ENCODE results near the gene SNX19.

SNX19 gene

GRCh38 chr11:130882138-130882551 lies 34.1 kb downstream of the SNX19 start:
- Histone ChIP-seq H3K9ac (ENCODE audit: low read length) (no peak overlapping the region), H3K36me3 (ENCODE audit: control insufficient read depth, low read depth, low read length) (peaks cover 51% of the 10 kb centered on the region), H3K27me3 (ENCODE audit: control insufficient read depth, insufficient read depth, low read length) (no peaks in the 10 kb centered on the region), H3K9me3 (ENCODE audit: control insufficient read depth, low read depth, low read length) (no peaks in the 10 kb centered on the region), H3K27ac (ENCODE audit: low read length) (no peak overlapping the region), H3K4me1 (ENCODE audit: control insufficient read depth, low read depth, low read length) (no peaks in the 10 kb centered on the region), H3K4me3 (ENCODE audit: low read length) (no peak overlapping the region)

GRCh38 chr11:130881475-130882137 lies 34.7 kb downstream of the SNX19 start:
- H3K36me3 ChIP-seq (ENCODE audit: control insufficient read depth, low read depth, low read length), result peaks cover 56% of the 10 kb centered on the region
- H3K27me3 ChIP-seq (ENCODE audit: control insufficient read depth, insufficient read depth, low read length), result no peaks in the 10 kb centered on the region
- H3K27ac ChIP-seq (ENCODE audit: low read length), result no peak overlapping the region

GRCh38 chr11:130879836-130880235 lies 36.4 kb downstream of the SNX19 start:
- no peaks in the 10 kb centered on the region for H3K4me1 ChIP-seq (ENCODE audit: control insufficient read depth, low read depth, low read length)
- H3K36me3 ChIP-seq (ENCODE audit: control insufficient read depth, low read depth, low read length), result peaks cover 61% of the 10 kb centered on the region
- H3K9ac ChIP-seq (ENCODE audit: low read length), result no peak overlapping the region
- H3K4me3 ChIP-seq (ENCODE audit: low read length), result no peak overlapping the region
- H3K27me3 ChIP-seq (ENCODE audit: control insufficient read depth, insufficient read depth, low read length), result no peaks in the 10 kb centered on the region
- H3K27ac ChIP-seq (ENCODE audit: low read length), result no peak overlapping the region
- no peaks in the 10 kb centered on the region for H3K9me3 ChIP-seq (ENCODE audit: control insufficient read depth, low read depth, low read length)

More at GRCh38 chr11:130881475-130882137, 34.7 kb downstream of the SNX19 start:
- no peaks in the 10 kb centered on the region for H3K4me1 ChIP-seq (ENCODE audit: control insufficient read depth, low read depth, low read length)
- H3K4me3 ChIP-seq (ENCODE audit: low read length), result no peak overlapping the region
- no peak overlapping the region for H3K9ac ChIP-seq (ENCODE audit: low read length)
- no peaks in the 10 kb centered on the region for H3K9me3 ChIP-seq (ENCODE audit: control insufficient read depth, low read depth, low read length)

GRCh38 chr11:130876931-130877915 lies 39.1 kb downstream of the SNX19 start:
- Histone ChIP-seq H3K27ac (ENCODE audit: low read length) (no peak overlapping the region), H3K27me3 (ENCODE audit: control insufficient read depth, insufficient read depth, low read length) (no peaks in the 10 kb centered on the region), H3K9ac (ENCODE audit: low read length) (no peak overlapping the region), H3K36me3 (ENCODE audit: control insufficient read depth, low read depth, low read length) (peaks cover 47% of the 10 kb centered on the region), H3K4me1 (ENCODE audit: control insufficient read depth, low read depth, low read length) (no peaks in the 10 kb centered on the region), H3K4me3 (ENCODE audit: low read length) (no peak overlapping the region), H3K9me3 (ENCODE audit: control insufficient read depth, low read depth, low read length) (no peaks in the 10 kb centered on the region)

- no peaks in the 10 kb centered on the region for H3K27me3 ChIP-seq (ENCODE audit: control insufficient read depth, insufficient read depth, low read length)
- H3K4me1 ChIP-seq (ENCODE audit: control insufficient read depth, low read depth, low read length), result no peaks in the 10 kb centered on the region
- no peaks in the 10 kb centered on the region for H3K9me3 ChIP-seq (ENCODE audit: control insufficient read depth, low read depth, low read length)
- no peak overlapping the region for H3K4me3 ChIP-seq (ENCODE audit: low read length)
- no peak overlapping the region for H3K9ac ChIP-seq (ENCODE audit: low read length)
- peaks cover 54% of the 10 kb centered on the region for H3K36me3 ChIP-seq (ENCODE audit: control insufficient read depth, low read depth, low read length)
- no peak overlapping the region for H3K27ac ChIP-seq (ENCODE audit: low read length)
These were observed 40.2 kb downstream of the SNX19 start for GRCh38 chr11:130876100-130876499.

- Histone ChIP-seq H3K4me1 (ENCODE audit: control insufficient read depth, low read depth, low read length) (no peaks in the 10 kb centered on the region), H3K27ac (ENCODE audit: low read length) (no peak overlapping the region), H3K4me3 (ENCODE audit: low read length) (no peak overlapping the region), H3K27me3 (ENCODE audit: control insufficient read depth, insufficient read depth, low read length) (no peaks in the 10 kb centered on the region), H3K36me3 (ENCODE audit: control insufficient read depth, low read depth, low read length) (peaks cover 49% of the 10 kb centered on the region), H3K9me3 (ENCODE audit: control insufficient read depth, low read depth, low read length) (no peaks in the 10 kb centered on the region), H3K9ac (ENCODE audit: low read length) (no peak overlapping the region)
These were observed 41.2 kb downstream of the SNX19 start for GRCh38 chr11:130874955-130875531.

GRCh38 chr11:130874396-130874795 lies 41.9 kb downstream of the SNX19 start:
- Histone ChIP-seq H3K36me3 (ENCODE audit: control insufficient read depth, low read depth, low read length) (peaks cover 43% of the 10 kb centered on the region), H3K4me3 (ENCODE audit: low read length) (no peak overlapping the region), H3K27ac (ENCODE audit: low read length) (no peak overlapping the region), H3K27me3 (ENCODE audit: control insufficient read depth, insufficient read depth, low read length) (no peaks in the 10 kb centered on the region), H3K9me3 (ENCODE audit: control insufficient read depth, low read depth, low read length) (no peaks in the 10 kb centered on the region), H3K9ac (ENCODE audit: low read length) (no peak overlapping the region), H3K4me1 (ENCODE audit: control insufficient read depth, low read depth, low read length) (no peaks in the 10 kb centered on the region)

- H3K36me3 ChIP-seq (ENCODE audit: control insufficient read depth, low read depth, low read length), result peaks cover 36% of the 10 kb centered on the region
- no peaks in the 10 kb centered on the region for H3K9me3 ChIP-seq (ENCODE audit: control insufficient read depth, low read depth, low read length)
- no peak overlapping the region for H3K27ac ChIP-seq (ENCODE audit: low read length)
- H3K27me3 ChIP-seq (ENCODE audit: control insufficient read depth, insufficient read depth, low read length), result no peaks in the 10 kb centered on the region
- no peak overlapping the region for H3K9ac ChIP-seq (ENCODE audit: low read length)
- H3K4me3 ChIP-seq (ENCODE audit: low read length), result no peak overlapping the region
- no peaks in the 10 kb centered on the region for H3K4me1 ChIP-seq (ENCODE audit: control insufficient read depth, low read depth, low read length)
These were observed 42.5 kb downstream of the SNX19 start for GRCh38 chr11:130873761-130874160.

GRCh38 chr11:130872981-130873380 lies 43.3 kb downstream of the SNX19 start:
- Histone ChIP-seq H3K36me3 (ENCODE audit: control insufficient read depth, low read depth, low read length) (peaks cover 28% of the 10 kb centered on the region), H3K4me3 (ENCODE audit: low read length) (no peak overlapping the region)

GRCh38 chr11:130872513-130872912 lies 43.8 kb downstream of the SNX19 start:
- Histone ChIP-seq H3K27ac (ENCODE audit: low read length) (no peak overlapping the region), H3K9me3 (ENCODE audit: control insufficient read depth, low read depth, low read length) (no peaks in the 10 kb centered on the region), H3K9ac (ENCODE audit: low read length) (no peak overlapping the region), H3K27me3 (ENCODE audit: control insufficient read depth, insufficient read depth, low read length) (no peaks in the 10 kb centered on the region), H3K36me3 (ENCODE audit: control insufficient read depth, low read depth, low read length) (peaks cover 24% of the 10 kb centered on the region), H3K4me3 (ENCODE audit: low read length) (no peak overlapping the region), H3K4me1 (ENCODE audit: control insufficient read depth, low read depth, low read length) (no peaks in the 10 kb centered on the region)

More at GRCh38 chr11:130872981-130873380, 43.3 kb downstream of the SNX19 start:
- H3K27me3 ChIP-seq (ENCODE audit: control insufficient read depth, insufficient read depth, low read length), result no peaks in the 10 kb centered on the region
- H3K9me3 ChIP-seq (ENCODE audit: control insufficient read depth, low read depth, low read length), result no peaks in the 10 kb centered on the region
- H3K27ac ChIP-seq (ENCODE audit: low read length), result no peak overlapping the region
- H3K9ac ChIP-seq (ENCODE audit: low read length), result no peak overlapping the region
- H3K4me1 ChIP-seq (ENCODE audit: control insufficient read depth, low read depth, low read length), result no peaks in the 10 kb centered on the region

- Histone ChIP-seq H3K27ac (ENCODE audit: low read length) (no peak overlapping the region), H3K27me3 (ENCODE audit: control insufficient read depth, insufficient read depth, low read length) (no peaks in the 10 kb centered on the region), H3K4me3 (ENCODE audit: low read length) (no peak overlapping the region), H3K9me3 (ENCODE audit: control insufficient read depth, low read depth, low read length) (no peaks in the 10 kb centered on the region), H3K4me1 (ENCODE audit: control insufficient read depth, low read depth, low read length) (no peaks in the 10 kb centered on the region), H3K36me3 (ENCODE audit: control insufficient read depth, low read depth, low read length) (peaks cover 20% of the 10 kb centered on the region), H3K9ac (ENCODE audit: low read length) (no peak overlapping the region)
These were observed 44.2 kb downstream of the SNX19 start for GRCh38 chr11:130872102-130872501.

Measured in iPS-18a (cell line).